T-helper 1 cell treated with Interleukin-12 subunit alpha and Interleukin-12 subunit beta and Interleukin-4 antibody, amounts not matched to agents 30 ng/mL and 1 ng/mL, for 36 hours (primary cell): Measurements from ENCODE around the gene FUT3. TPM values are rescaled to one million over a fixed set of nuclear protein-coding genes. Genes with fewer than 3 reads are reported as not detected.

ENCODE experiments used
- intact Hi-C: fragments of 100-400 bp; cut with micrococcal nuclease; formaldehyde crosslinking; loops from one replicate; pipeline ENCODE4 v1.15.1; 2024
- total RNA-seq: library from RNA; stranded (reverse); gene quantifications from 2 replicates; pipeline ENCODE4 v1.2.3, GENCODE V29; 2022

Gene FUT3
- total RNA-seq, 1 donor from 2014 or later: not detected

- intact Hi-C loops: no loop called here
Measured at GRCh38 chr19:5826531-5827341, 24.5 kb downstream of the FUT3 start.

- intact Hi-C loops: no loop called here
Measured at GRCh38 chr19:5825178-5825577, 26.1 kb downstream of the FUT3 start.

DNA sequence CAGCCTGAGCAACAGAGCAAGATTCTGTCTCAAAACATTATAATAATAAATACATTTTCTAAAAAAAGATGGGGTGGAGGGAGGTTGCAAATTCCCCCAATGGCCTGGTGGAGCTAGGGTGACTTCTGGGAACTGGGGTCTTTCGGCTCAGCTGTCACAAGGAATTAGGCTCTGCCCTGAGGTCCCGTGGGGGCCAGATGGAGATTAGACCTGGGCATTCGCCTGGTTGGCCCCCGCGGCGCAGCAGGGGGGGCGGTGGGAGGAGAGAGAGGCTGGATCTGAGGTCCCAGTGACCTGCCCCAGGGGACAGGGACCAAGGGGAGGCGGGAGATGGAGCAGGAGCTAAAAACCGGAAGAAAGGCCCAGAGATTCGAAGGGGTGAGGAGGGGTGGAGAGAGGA is 26.5 kb downstream of the FUT3 start:
- intact Hi-C loops: no loop called here

GRCh38 chr19:5823579-5824281 is 27.5 kb downstream of the FUT3 start:
- intact Hi-C loops: no loop called here

DNA sequence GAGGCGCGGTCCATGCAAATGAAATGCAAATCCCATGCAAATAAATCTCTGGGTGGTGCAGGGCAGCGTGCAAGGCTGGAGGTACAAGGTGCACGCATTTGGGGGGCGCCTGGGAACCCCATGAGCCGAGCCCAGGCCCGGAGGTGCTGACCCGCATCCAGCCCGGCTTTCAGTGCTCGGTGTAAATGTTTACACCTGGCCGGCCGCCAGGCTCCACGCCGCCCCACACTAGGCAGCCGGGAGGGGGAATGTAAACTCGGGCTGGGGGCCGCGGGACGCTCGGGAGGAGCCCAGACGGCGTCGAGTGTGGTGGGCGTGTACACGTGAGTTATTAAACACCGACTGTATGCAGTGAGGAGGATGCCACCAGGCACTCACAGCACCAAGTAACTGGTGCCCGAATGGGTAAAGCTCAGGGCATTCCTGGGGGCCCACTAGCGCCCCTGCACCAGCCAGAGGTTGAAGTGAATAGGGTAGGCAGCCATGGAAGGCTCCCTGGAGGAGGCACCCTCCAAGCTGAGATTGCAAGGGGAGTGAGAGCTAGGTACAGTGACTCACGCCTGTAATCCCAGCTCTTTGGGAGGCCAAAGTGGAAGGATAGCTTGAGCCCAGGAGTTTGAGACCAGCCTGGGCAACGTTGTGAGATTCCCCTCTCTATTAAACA is 28.9 kb downstream of the FUT3 start:
- intact Hi-C loops: no loop called here

DNA sequence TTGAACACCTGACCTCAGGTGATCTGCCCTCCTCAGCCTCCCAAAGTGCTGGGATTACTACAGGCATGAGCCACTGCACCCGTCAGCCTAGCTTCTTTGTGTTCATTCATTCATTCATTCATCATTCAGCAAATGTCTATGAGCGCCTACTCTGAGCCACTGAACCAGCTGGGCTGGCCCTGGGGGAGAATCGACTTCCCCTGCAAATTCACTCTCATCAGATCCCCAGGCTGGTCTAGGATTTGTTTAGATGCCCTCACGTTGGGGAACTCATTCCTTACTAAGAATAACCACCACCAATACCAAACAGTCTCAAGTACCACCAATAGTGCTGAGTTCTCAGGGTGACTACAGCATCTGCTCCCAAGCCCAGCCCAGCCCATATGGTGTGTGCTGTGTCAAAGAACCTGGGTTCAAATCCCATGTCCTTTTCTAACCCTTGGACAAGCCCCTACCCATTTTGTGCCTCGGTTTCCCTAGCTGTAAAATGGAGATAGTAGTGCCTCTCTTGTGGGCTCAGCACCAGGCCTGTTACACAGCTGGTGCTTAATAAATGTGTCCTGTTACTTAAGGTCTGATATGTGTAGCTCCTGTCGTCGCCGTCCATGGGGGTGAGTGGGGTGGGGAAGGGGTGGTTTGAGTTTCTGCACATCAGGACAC is 29.6 kb downstream of the FUT3 start:
- intact Hi-C loops: no loop called here

GRCh38 chr19:5820785-5821184 is 30.5 kb downstream of the FUT3 start:
- intact Hi-C loops: no loop called here

- intact Hi-C loops: no loop called here
Measured at GRCh38 chr19:5818594-5818993, 32.7 kb downstream of the FUT3 start.

- intact Hi-C loops: no loop called here
Measured at GRCh38 chr19:5817218-5817617, 34.0 kb downstream of the FUT3 start.

GRCh38 chr19:5814852-5815246 is 36.4 kb downstream of the FUT3 start:
- intact Hi-C loops: no loop called here

GRCh38 chr19:5814123-5814851 is 37.0 kb downstream of the FUT3 start:
- intact Hi-C loops: no loop called here

GRCh38 chr19:5811117-5811516 is 40.1 kb downstream of the FUT3 start:
- intact Hi-C loops: no loop called here

DNA sequence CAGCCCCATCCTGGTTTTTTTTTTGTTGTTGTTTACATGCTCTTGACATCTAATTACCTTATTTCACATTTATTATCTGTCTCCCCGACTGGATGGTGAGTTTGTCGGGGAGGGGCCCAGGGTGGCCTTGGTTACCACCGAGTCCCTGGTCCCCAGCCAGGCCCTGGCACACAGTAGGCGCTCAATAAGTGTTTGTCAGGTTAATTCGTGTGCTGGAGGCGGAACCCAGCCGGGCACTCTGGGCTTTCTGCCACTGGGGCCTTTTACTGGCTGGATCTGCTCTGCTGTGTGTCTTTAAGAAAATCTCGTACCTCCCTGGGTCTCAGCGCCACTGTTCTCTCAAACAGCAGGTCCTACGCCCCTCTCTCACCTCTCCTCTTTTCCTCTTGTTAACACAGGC is 41.8 kb downstream of the FUT3 start:
- intact Hi-C loops: no loop called here

GRCh38 chr19:5809053-5809452 is 42.2 kb downstream of the FUT3 start:
- intact Hi-C loops: no loop called here

- intact Hi-C loops: no loop called here
Measured at GRCh38 chr19:5808120-5808816, 43.0 kb downstream of the FUT3 start.

DNA sequence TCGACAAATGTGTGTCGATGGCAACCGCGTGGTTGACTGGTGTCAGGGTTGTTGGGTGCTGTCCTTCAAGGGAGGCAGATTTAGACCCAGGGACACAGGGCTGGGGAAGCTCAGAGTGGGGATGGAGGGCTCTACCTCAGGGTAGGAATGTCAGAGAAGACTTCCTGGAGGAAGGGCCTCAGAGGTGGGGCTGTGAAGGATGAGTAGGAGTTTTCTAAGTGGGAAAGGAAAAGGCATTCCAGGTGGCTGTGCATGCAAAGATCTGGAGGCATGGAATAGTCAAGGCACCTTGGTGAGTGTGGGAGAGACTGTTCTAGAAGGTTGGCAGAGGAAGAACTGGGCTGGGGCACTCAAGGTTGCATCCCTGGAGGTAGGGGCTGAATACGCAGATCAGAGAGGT is 44.3 kb downstream of the FUT3 start:
- intact Hi-C loops: no loop called here

DNA sequence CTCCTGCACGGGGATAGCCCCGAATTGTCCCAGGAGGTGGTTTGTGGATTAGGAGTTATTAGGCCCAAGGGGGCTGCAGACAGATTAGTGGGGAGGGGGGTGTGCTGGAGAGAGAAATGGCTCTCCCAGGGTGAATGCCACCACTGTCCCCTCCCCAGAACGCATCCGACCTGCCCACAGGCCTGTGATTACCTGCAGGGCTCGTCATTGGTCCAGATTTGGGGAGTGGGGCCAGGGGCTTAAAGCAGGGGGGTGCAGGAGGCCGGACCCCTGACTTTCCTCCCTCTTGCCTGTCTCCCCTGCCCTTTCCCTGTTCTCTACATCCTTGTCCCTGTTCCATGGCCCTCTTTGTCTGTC is 45.1 kb downstream of the FUT3 start:
- intact Hi-C loops: no loop called here

DNA sequence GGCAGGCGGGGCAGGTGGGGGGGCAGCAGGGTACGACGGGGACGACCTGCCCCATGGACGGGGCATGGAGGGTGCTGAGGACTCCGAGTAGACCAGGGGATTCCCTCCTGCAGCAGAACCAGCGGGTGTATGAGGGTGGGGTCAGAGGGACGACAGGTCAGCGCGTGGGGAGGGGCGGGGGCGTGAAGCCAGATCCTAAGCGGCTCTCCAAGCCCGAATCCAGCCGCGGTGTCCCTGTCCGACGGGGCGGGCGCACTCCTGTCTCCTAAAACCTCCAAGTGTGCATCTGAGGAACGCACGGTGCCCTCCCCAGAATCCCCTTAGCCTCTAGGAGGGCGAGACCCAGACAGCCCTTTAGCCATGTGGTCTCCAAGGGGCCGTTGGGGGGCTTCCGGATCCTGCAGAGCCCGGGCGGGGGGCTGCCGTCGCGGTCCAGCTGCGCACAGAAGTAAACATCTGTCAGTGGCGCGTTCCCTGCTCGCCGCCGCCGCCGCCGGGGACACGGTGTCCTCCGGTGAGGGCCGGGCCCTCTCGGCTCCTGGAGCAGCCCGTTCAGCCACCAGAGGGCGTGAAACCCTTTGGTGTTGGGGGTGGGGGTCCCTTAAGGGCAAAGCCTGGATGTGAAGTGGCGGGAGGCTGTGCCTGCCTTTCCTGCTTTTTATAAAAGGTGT is 45.7 kb downstream of the FUT3 start:
- intact Hi-C loops: no loop called here

- intact Hi-C loops: loop anchor here (1.0 kb wide), 5 partner anchors 13 to 306 kb away; partner anchors contain the start of genes DUS3L, RFX2 and VMAC
Measured at GRCh38 chr19:5804516-5805461, 46.5 kb downstream of the FUT3 start, which contains the start of gene NRTN. TSS of gene NRTN (plus strand) at chr19:5805067. CDS start at chr19:5824166, 19,099 bp downstream.
